Non-pigmented ciliary epithelial cell (primary cell): ENCODE data around the gene SLC45A2.
"Not testable (repeated sequence)": the region's sequence is repeated elsewhere in the genome, so short reads cannot be mapped to it uniquely, and the experiment has no call there.

ENCODE experiments used
- DNase-seq: peaks from one replicate; pipeline ENCODE4 v3.0.0-alpha.2; 2010; ENCODE audit warnings: low read depth

Gene SLC45A2

DNA sequence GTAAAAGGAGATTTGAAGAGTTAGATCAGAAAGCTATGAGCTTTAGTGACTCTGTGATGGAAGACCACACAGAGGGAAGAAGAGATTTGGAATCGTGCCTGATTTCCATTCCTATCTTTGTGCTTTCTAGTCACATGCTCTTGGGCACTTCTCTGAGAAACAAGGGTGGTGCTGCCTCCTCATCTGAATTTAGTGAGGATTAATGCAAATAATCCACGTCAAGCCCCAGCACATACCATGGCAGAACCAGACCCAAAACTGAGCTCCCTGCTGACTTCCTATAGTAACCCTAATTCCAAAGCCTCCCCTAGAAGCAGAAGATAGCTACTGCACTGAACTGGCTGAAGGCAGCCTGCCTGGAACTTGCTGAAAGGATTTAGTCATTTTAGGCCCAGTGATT lies 17.7 kb downstream of the SLC45A2 start:
- no peak for DNase-seq

DNA sequence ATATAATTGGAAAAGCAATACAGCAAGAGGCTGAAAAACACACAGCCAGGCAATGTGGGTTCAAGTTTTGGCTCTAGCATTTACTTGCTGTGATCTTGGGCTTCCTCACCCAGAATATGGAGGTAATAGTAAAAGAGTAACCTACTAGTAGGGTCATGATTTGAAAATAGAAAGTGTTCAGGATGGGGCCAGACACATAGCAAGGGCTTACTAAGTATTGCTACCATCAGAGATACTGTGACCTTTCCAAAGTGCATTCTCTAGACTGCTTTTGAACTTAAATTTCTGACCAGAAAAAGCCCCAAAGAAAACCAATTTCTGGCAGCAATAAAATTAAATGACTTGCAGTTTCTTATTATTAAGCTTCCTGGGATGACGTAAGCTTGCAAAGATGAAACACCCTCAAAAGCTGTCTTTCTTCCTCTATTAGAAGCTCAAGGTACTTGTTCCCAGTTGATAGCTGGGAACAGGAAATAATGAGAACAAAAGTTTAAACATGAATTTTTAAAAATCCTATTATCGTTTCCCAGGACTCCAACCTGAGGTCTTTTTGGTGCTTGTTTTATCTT lies 20.3 kb downstream of the SLC45A2 start:
- DNase-seq, result no peak

DNA sequence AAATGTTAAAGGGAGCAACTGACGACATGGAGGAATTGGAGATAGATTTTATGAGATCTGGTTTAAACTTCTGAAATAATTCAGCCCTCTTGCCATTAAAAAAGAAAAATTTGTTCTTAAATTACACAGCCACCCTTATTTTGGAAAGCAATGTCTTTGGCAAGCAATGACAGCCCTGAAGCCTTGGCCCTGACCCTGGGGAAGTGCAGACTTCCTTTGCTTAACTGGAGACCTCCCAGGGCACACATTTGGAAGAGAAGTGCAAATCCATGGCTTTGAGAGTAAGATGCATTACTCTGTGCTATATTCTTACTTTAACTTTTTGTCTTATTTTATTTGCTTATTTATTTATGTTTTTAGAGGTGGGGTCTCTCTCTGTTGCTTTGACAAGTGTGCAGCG lies 26.3 kb downstream of the SLC45A2 start:
- DNase-seq, result no peak

DNA sequence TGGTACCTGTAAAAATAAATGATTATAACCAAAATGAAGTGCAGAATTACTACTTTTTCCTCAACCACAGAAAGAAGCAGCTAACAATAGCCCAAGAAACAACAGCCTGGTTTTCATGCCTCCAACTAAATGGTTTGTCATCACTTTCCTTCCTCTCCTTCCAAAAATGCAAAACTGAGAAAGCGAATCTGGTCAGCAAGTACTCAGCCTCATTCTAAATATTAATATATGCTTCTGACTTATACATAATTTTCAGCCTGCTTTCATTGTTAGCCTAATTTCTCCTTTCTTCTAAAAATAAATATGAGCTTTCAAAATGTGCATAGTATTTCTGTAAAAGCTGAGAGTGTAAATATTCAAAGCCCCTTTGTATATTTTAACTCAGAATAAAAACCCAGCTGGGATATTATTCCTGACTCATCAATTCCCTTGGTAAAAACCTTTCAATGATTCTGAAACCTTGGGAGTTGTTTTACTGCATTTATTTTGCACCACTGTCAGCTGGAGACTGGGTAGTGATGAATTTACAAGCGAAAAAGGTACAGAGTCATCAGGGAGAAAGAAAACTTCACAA lies 26.8 kb downstream of the SLC45A2 start:
- no peak for DNase-seq

DNA sequence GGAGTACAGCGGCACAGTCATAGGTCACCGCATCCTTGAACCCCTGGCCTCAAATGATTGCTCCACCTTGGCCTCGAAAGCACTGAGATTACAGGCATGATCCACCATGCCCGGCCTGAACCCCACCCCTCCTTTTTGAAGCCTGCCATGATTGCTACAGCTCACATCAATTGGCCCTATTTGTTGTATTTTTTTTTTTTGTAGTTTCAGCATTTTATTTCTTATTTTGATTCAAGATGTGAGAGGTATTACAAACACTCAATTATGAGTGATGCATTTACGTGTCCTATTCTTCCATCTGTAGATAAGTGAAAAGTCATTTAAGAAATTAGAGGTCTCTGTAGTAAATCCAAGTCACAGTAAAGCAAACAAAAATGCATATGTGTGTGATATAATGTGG lies 32.3 kb downstream of the SLC45A2 start:
- not testable (repeated sequence) for DNase-seq

DNA sequence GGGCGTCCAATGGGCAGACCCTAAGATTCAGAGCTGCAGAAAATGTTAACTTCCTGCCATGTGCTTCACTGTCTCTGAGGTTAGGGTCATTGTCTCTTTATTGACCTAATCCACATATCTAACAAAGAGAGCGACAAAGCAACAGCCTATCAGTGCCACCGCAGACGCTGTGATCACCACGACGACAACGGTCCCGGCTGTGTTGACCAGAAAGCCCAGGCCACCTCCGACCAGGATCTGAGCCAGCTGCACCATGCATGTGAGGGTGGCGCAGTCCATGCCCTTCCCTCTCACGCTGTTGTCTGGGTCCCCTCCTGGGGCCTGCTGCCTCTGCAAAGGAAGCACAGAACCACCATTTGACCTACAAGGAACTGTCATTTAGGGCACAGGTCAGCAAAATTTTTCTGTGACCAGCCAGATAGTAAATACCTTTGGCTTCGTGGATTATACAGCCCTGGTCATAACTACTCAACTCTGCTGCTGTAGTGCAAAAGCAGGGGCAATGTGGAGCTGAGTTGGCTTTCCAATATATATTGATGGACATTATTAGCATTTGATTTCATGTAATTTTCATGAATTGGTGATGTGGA lies 39.9 kb downstream of the SLC45A2 start:
- DNase-seq, result no peak

DNA sequence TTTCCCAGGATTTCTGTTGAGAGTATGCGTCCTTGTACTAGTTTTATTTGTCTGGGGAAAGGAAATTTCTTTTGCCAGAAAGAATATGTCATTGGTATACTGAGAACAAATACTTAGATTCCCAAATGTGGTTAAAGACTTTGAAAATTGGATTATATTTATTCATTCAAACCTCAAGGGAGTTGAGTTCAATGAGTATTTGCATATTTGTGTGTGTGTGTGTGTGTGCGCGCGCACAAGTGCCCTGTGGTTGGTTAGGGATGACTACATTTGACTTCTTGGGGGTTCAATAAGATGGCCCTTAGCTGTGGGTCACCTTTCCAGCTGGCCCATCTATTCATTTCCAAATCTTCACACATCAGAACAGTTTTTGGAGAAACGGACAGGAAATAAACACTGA lies 43.4 kb downstream of the SLC45A2 start:
- DNase-seq, result no peak

DNA sequence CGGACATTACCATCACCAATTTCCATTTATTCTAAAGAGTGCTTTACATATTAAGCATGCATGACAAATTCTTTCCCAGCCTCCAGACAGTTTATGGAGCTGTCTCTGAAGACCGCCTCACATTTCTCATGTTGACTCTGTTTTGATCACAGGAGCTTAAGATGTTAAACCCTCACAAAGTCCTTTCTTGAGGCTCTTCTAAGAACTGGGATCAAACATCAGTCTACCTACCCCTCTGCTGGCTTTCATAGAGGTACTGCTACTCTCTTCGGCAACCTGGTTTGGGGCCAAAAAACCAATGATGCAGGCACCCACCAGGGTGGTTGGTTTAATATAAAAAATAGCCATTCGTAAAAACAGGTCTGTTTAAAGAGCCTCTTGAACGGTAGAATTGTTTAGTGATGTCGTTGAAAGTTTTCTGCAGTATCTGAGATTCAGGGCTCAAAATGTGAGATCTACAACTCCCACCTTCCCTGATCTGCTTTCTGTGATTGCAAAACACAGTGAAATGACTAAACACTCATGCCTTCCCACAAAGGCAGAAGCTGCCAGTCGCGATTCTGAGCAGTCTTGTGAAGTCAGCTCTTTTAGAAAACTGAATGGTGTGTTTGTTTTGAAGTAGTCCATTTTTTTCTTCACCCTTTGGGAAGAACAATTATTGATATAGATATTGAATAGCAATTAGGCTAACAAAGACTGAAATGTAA lies 44.8 kb downstream of the SLC45A2 start:
- DNase-seq, result peak; percentile 34

DNA sequence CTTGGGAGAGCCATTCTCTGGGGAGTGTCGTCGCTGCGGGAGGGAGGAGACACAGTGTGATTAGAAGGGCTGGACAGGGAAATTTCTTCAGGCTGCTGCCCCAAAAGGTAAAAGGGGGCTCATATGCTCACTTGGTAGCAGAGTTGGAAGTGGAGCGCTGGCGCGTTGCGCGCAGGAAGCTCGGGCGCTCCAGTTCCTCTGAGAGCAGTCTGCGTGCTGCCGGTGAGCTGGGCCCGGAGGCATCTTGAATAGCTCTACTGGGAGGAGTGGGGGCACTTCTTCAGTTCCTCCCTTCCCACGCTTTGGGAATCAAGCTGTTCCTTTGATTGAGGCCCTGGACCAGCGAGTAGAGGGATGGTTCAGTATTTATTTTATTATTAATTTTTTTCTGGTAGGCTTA lies 45.6 kb downstream of the SLC45A2 start:
- DNase-seq, result no peak

DNA sequence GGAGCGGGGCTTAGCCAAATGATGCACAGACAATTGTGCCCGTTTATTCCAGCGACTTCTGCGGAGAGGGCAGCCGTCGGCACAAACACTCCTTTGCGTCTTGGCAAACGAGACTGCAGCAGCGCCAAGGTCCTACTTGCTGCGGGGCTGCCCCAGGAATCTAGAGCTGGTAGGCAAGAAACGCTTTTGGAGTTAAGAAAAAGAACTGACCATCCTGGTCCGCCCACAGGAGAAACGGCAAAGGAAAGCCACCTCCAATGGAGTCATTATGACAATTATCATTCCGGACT lies 46.0 kb downstream of the SLC45A2 start:
- no peak for DNase-seq

DNA sequence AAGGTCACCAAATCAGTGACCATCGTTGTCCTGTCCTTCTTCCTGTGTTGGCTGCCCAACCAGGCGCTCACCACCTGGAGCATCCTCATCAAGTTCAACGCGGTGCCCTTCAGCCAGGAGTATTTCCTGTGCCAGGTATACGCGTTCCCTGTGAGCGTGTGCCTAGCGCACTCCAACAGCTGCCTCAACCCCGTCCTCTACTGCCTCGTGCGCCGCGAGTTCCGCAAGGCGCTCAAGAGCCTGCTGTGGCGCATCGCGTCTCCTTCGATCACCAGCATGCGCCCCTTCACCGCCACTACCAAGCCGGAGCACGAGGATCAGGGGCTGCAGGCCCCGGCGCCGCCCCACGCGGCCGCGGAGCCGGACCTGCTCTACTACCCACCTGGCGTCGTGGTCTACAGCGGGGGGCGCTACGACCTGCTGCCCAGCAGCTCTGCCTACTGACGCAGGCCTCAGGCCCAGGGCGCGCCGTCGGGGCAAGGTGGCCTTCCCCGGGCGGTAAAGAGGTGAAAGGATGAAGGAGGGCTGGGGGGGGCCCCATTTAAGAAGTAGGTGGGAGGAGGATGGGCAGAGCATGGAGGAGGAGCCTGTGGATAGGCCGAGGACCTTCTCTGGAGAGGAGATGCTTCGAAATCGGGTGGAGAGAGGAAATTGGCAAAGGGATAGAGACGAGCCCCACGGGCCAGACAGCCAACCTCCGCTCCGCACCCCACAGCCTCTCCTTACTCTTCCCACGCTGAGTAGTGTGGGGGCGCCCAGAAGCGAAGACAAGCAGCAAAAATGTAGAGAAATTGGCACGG lies 46.6 kb downstream of the SLC45A2 start:
- no peak for DNase-seq

DNA sequence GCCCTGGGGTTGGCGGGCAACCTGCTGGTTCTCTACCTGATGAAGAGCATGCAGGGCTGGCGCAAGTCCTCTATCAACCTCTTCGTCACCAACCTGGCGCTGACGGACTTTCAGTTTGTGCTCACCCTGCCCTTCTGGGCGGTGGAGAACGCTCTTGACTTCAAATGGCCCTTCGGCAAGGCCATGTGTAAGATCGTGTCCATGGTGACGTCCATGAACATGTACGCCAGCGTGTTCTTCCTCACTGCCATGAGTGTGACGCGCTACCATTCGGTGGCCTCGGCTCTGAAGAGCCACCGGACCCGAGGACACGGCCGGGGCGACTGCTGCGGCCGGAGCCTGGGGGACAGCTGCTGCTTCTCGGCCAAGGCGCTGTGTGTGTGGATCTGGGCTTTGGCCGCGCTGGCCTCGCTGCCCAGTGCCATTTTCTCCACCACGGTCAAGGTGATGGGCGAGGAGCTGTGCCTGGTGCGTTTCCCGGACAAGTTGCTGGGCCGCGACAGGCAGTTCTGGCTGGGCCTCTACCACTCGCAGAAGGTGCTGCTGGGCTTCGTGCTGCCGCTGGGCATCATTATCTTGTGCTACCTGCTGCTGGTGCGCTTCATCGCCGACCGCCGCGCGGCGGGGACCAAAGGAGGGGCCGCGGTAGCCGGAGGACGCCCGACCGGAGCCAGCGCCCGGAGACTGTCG lies 47.3 kb downstream of the SLC45A2 start:
- no peak for DNase-seq

DNA sequence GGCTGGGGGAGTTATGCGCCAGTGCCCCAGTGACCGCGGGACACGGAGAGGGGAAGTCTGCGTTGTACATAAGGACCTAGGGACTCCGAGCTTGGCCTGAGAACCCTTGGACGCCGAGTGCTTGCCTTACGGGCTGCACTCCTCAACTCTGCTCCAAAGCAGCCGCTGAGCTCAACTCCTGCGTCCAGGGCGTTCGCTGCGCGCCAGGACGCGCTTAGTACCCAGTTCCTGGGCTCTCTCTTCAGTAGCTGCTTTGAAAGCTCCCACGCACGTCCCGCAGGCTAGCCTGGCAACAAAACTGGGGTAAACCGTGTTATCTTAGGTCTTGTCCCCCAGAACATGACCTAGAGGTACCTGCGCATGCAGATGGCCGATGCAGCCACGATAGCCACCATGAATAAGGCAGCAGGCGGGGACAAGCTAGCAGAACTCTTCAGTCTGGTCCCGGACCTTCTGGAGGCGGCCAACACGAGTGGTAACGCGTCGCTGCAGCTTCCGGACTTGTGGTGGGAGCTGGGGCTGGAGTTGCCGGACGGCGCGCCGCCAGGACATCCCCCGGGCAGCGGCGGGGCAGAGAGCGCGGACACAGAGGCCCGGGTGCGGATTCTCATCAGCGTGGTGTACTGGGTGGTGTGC lies 48.0 kb downstream of the SLC45A2 start, which contains the start of gene RXFP3:
RXFP3 (plus strand) TSS at position 6 of the 636 bp plus-strand sequence; CDS start at position 361, 355 bp downstream.
- DNase-seq, result no peak

DNA sequence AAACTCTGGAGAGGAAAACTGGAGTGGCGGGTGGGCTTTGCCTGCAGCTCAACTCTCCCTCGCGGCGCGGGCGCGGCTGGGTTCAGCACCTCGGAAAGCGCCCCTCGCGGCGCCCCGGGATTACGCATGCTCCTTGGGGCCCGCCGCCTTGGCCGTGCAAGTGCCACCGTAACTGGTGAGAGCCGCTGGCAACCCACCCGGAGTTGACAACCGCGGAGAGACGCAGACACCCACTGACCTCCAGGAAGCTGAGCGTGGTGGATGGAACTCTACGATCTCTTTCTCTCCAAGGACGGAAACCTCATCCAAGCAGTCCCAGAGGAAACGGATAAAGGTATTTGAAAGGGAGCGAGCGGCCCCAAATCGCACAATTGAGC lies 48.5 kb downstream of the SLC45A2 start:
- DNase-seq, result no peak

DNA sequence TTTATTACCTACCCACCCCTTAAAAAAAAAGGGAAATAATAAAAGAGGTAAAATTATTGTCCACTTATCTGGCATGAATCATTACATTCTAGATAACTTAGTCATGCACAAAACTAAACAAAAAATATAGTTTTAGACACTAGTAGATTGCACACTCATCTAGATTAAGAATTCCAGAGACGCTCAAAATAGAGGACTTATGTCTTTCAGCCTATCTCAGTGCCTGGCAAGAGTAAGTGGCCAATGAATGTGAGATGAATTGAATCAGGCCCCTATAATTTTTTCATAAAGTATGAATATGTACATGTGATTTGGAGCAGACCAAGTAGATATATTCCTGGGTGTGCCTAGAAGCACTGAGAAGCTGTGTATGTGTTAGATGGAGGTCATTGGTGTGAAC lies 50.3 kb downstream of the SLC45A2 start:
- DNase-seq, result peak; percentile 43

DNA sequence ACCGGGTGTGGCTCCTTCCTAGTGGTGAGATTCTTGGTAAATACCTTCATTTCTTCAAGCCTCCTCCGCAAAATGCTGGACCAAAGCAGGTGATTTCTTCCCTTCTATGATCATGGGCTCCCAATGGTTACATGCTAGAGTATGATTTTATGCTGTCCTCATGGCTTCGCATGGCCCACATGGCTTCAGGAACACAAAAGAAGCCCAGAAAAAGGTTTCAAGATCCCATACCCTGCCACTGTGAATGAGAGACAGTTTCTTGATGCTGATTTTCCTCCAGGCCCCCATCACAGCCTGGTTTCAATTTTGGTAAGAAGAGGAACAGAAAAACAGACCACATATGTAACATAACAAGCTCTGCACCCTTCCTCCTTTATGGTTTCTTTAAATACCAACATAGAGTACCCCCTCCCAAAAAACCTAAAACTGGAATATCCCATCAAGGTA lies 50.7 kb downstream of the SLC45A2 start:
- no peak for DNase-seq

DNA sequence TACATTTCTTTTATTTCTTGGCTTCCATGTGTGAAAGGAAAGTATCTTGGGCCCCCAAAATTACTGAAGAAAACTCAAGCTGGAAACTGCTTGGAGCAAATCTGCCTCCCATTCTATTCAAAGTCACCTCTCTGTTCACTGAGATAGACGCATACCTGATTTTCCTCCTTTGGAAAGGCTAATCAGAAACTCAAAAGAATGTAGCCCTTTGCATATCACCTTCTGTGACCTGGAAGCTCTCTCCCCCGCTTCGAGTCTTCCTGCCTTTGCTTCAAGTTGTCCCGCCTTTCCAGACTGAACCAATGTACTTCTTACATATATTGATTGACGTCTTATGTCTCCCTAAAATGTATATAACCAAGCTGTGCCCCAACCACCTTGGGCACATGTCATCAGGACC lies 53.4 kb downstream of the SLC45A2 start:
- no peak for DNase-seq

DNA sequence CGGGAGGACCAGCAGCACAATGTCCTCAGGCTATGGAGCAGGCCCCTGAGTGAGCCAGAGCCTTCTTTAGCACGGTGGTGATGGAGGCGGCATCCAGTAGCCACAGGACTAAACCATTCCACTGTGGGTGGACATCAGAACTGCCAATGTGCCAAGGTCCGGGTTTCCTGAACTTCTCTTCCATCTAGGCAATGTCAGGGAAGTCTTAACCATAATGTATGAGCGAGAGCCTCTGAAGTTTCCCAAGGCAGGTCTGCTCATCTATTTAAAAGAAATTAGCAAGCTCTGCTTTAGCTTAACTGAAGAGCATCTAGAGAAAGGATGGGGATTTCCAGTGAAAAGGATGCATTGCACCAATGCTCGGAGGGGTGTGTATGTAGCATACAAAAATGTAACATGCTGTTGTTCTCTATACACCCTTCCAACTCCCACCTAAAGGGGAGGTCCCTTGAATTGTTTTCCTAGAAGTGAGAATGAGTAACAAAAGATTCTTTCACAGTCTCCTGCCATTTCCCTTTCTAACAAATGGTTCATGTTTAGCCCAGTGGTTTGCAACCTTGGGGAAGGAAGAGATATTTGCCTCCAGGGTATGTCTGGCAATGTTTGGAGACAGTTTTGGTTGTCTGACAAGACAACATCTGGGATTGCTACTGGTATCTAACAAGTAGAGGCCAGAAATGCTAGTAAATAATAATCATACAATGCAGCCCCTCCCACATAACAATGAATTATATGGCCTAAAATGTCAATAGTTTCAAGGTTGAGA lies 54.4 kb downstream of the SLC45A2 start:
- no peak for DNase-seq

DNA sequence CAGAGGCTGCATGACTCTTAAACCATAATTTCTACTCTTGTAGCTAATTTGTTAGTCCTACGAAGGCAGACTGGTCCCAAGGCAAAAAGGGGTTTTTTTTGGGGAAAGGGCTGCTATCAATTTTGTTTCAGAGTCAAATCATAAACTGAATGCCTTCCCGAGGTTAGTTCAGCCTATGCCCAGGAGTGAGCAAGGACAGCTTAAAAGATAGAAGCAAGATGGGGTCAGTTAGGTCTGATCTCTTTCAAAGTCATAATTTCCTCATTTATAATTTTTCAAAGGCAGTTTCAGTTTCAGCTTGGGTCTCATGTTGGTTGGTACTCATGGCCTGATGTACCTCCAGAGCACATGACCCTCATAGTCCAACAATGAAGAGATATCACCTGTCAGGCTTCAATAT lies 56.2 kb downstream of the SLC45A2 start:
- DNase-seq, result no peak

DNA sequence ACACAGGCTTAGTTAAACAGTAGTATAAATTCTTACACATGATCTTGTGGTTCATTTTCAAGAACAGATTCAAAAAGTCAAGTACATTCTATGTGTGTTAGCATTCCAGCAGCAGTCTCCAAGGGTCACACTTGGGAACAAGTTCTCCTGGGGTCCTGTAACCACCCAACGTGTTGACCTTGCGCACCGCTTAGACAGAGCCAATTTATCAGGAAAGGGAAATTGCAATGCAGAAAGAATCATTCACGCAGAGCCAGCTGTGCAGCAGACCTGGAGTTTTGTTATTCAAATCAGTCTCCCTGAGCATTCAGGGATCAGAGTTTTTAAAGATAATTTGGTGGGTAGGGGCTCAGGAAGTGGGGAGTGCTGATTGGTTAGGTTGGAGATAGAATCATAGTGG lies 56.8 kb downstream of the SLC45A2 start:
- DNase-seq, result no peak

DNA sequence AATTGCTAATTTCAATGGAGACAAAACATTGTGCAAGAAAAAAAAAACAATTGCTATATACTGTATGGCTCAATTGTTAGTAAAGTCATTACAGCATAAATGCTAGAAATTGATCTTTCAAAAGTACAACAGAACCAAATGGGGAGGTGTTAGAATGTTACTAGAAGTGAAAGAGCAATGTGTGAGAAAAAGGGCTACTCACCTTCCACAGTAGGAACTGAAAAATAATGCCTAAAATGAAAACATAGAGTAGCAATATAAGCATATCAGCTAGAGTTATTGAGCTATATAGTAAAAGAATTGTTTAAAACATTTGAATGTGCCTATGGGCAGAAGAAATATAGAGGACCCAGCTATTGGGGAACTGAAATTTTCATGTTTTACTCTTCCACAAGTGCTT lies 59.2 kb downstream of the SLC45A2 start:
- no peak for DNase-seq
